Breast epithelium (tissue), 3 donors: ENCODE data around the gene CAVIN4.

Experiments used
- CTCF ChIP-seq, 3 donors: fragments of 450-650 bp; IDR thresholded peaks; one replicate each; pipeline ENCODE4 v1.5.1; 2016 to 2017; ENCODE audit warnings: antibody characterized with exemption in 3 of 3, mild to moderate bottlenecking in 3 of 3, moderate library complexity in 3 of 3
- POLR2A ChIP-seq: fragments of 450-650 bp; IDR thresholded peaks from one replicate; pipeline ENCODE4 v1.6.1; 2016; ENCODE audit warnings: antibody characterized with exemption, mild to moderate bottlenecking, moderate library complexity
- POLR2AphosphoS5 ChIP-seq, 3 donors: sonication (generic); formaldehyde crosslinking; IDR thresholded peaks; one replicate each; pipeline ENCODE4 v1.6.1; 2017; ENCODE audit warnings: antibody characterized with exemption in 3 of 3

GRCh38 chr9:100575765-100576386 is 2.0 kb upstream of the CAVIN4 start:
- TF ChIP-seq POLR2A, result no peak
- no peak for TF ChIP-seq CTCF (IDR thresholded peaks at IDR 0.05)
- TF ChIP-seq POLR2AphosphoS5 (IDR thresholded peaks at IDR 0.05), result no peak
